GM12801 (cell line): Measurements from ENCODE around the gene UBE2L5.

ENCODE experiments used
- TF ChIP-seq, protein P1 (sequence below): IDR thresholded peaks from one replicate; pipeline ENCODE4 v1.5.1; 2011; ENCODE audit warnings: control low read depth; ENCODE audit not compliant: insufficient read length; ENCODE audit errors: extremely low read depth

The UBE2L5 gene

DNA sequence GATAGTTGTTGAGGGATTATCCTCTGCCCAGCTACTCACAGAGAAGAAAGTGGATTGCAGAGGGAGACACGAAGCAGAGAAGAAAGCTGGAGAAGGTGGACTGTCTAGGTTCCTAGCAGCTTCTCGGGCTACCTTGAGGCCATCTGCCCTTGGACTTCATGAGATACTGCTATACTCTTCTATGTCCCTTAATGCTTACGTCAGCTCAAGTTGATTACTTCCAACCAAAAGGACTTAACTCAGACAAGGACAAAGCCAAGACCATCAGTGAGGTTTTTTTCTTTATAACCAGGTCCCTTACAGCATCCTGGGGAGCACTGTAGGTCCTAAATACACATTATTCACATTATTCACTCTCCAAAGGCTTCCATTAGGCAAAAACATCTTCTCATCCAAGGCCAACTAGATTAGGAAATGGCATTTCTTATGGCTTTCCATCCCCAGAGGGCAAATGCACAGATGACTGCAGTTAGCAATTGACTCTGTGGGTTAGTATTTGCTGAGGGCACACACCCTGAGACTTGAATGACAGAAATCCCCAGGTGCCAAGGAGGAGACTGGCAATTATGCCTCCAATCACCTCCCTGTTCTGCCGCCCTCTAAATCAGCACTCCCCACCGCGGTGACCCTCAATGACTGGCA, 4.1 kb upstream of the UBE2L5 start:
- TF ChIP-seq, protein P1, sequence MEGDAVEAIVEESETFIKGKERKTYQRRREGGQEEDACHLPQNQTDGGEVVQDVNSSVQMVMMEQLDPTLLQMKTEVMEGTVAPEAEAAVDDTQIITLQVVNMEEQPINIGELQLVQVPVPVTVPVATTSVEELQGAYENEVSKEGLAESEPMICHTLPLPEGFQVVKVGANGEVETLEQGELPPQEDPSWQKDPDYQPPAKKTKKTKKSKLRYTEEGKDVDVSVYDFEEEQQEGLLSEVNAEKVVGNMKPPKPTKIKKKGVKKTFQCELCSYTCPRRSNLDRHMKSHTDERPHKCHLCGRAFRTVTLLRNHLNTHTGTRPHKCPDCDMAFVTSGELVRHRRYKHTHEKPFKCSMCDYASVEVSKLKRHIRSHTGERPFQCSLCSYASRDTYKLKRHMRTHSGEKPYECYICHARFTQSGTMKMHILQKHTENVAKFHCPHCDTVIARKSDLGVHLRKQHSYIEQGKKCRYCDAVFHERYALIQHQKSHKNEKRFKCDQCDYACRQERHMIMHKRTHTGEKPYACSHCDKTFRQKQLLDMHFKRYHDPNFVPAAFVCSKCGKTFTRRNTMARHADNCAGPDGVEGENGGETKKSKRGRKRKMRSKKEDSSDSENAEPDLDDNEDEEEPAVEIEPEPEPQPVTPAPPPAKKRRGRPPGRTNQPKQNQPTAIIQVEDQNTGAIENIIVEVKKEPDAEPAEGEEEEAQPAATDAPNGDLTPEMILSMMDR, result no peak

DNA sequence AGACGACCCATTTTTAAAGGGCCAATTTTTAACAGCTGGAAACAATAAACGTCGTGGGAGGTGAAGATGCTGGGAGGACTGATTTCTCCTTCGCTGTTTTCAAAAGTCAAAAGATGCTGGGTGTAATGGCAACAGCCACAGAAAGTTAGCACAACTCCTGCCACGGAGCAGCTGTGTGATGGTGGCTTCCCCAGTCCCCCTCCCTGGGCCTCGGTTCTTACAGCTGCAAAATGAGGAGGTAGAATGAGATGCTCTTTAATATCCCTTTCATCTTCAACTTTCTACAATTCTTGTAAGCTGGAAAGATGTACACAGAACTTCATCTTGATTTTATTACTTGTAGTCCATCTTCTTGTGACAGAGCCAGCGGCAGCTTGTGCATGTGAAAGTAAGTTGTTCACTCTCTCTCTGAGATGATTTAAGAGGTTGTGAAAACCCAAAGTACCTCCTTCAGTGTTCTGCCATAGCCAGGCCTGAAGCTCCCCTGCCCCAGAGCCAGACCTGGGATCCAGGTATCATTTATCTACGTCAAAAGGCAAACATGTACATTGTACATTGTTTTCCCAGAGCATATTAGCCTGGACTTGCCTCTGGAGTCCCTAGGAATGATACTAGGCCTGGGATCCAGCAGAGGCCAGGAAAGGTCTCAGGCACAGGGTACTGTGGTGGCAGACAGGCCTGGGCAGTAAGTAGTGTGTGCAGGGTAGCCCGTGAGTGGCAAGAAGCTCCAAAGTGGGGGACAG, 3.4 kb upstream of the UBE2L5 start:
- TF ChIP-seq, protein P1, result no peak

DNA sequence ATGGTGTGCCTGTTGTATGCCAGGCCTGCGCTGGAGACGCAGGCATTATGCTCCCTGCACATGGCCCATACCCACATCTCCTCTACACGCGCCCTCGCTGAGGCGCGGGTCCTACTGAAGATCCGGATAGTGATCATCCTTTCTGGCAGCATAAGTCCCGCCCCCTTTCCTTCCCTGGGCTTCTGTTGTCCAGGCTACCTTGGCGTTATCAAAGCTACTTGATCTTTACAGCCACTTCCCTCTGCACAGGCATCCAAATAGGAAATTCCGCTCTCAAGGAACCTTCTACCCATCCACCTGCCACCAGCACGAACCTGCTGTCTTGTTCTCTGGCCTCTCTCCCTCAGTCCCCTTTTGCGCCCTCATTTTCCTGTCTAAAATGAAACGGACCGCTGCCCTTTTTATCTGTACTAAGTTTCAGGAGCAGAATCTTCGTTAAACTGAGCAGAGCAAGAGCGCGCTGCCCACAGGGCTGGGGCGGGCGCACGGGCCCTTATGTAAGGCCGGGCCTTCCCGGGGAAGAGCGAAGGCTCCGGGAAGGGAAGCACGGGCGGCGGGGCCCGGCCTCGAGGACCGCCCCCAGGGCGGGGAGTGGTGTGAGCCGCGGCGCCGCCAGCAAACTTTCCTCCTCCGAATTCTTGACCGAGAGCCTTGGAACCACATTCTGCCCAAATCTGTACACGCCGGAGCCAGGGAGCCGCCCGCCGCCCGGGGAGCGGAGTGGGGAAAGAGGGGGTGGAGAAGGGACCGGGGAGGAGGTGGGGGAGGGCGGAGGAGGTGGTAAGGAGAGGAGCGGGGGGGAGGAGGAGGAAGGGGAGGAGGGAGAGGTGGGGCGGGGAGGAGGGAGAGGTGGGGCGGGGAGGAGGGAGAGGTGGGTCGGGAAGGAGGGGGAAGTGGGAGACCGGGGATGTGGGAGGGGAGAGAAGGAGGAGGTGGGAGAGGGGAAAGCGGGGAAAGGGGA, 920 bp upstream of the UBE2L5 start:
- TF ChIP-seq, protein P1, result no peak

DNA sequence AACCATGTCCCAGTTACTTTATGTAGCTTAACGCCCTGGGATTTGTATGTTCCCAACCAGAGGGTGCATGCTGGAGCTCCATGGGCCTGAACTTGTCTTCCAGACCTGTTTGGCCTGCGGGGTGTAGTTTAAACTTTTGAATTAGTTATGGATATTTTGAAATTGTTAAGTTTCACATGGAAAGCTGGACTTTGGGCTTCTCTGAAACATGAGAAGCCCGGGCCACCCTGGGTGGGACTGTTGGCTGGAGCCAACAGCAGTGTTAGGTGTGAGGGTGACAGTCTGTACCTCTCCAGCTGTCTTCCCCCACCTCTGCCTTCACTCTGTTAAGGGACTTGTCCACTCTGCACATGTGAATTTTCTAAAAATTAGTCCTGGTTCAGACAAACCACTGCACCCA, 1.6 kb downstream of the UBE2L5 start:
- TF ChIP-seq, protein P1, result no peak

DNA sequence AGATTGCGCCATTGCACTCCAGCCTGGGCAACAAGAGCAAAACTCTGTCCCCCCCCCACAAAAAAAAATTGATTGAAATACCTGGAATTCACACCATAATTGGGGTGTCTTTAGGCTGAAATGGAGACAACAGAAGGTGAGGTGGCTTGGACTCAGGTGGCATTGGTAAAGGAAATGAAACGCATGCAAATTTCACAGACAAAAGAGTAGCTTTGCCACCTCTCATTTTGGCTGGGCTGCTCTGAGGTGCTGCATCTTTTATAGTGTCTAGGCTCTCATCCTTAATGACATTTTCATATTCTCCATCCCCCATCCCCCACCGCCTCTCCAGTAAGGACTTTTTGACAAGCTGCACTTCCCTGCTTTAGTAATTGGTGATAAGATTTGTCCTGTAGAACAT, 6.9 kb downstream of the UBE2L5 start:
- TF ChIP-seq, protein P1, result no peak

DNA sequence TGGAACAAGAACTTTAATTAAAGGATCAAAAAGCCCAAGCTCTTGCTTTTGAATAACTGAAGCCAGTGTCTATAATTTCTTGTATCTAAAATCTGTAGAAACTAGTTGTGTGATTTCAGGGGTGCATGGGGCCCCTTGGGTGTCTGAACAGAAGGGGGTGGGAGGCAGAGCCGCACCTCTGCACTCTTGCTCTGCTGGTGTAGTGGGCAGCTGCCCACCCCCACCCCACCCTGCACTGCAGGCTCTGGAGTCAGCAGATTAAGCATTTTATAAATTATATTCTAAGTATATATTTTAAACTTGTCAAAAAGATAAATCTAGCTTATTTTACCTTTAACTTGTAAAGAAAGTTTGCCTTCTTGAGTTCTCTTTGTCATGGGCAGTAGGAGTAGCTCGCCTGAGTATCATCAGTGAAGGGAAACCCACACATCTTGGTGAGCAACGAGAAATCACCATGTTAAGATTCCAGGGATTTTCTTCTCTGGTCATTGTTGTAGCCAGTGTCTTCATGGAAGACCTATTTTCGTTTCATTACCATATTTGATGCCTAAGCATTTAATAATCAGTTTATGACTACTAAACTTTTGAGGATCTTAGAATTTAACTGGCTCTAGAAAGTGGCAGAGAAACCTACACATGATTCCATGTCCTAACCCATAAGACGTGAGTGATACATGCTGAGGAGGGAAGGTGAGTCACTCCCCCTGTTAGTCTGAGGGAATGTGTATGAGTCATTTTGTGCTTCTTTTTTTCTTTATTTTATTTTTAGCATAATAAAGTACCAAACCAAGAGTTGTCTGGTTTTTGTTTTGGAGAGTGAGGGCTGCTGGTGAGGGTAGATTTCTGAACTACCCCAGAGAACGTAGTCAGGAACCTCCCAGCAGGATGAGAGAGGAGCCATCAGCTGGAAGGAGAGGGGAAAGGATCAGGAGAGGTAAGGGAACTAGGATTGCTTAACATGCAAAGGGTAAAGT, 7.7 kb downstream of the UBE2L5 start:
- TF ChIP-seq, protein P1, result no peak
